Upper lobe of right lung (tissue), 1 donor: ENCODE data around the gene ATG16L2. TPM values are rescaled to one million over a fixed set of nuclear protein-coding genes. Genes with fewer than 3 reads are reported as not detected.

Experiments
- ATAC-seq: fragments of 200-7000 bp; cut with Tn5 transposase; one replicate; pipeline ENCODE4 v1.9.1; 2020; ENCODE audit warnings: mild to moderate bottlenecking, moderate library complexity
- DNase-seq: peaks from one replicate; pipeline ENCODE4 v3.0.0-alpha.2; 2020
- H3K27ac ChIP-seq: fragments of 200-600 bp; one replicate; pipeline ENCODE4 v1.8.0; 2022
- H3K27me3 ChIP-seq: fragments of 200-600 bp; one replicate; pipeline ENCODE4 v1.8.0; 2022; ENCODE audit warnings: mild to moderate bottlenecking
- H3K36me3 ChIP-seq: fragments of 200-600 bp; one replicate; pipeline ENCODE4 v1.8.0; 2022
- H3K4me1 ChIP-seq: fragments of 200-600 bp; one replicate; pipeline ENCODE4 v1.8.0; 2022
- H3K4me3 ChIP-seq: fragments of 200-600 bp; one replicate; pipeline ENCODE4 v1.8.0; 2022; ENCODE audit warnings: mild to moderate bottlenecking
- H3K9me3 ChIP-seq: fragments of 200-600 bp; one replicate; pipeline ENCODE4 v1.8.0; 2022
- intact Hi-C: fragments of 100-400 bp; cut with DNase I; formaldehyde crosslinking; loops from one replicate; pipeline ENCODE4 v1.11.0; 2022
- microRNA-seq: library from miRNA; unstranded; fragments of <30 nt; microRNA quantifications from one replicate; pipeline ENCODE4 v1.2.0, GENCODE V29; 2020; ENCODE audit warnings: borderline microRNAs expressed
- total RNA-seq: library from RNA; stranded (reverse); fragmentation: NEBNext Ultra II Directional; extraction: Animal tissue kit (Norgen Biotek cat#: 25700); gene quantifications from one replicate; pipeline ENCODE4 v1.2.1, GENCODE V29; 2021
- TF ChIP-seq, protein P1 (sequence below): fragments of 200-600 bp; IDR thresholded peaks from one replicate; pipeline ENCODE4 v1.8.0; 2022; ENCODE audit warnings: antibody characterized with exemption
- donor health status: DM: no; HTN: yes; CAD: no; lungs with severe emphysema.

The ATG16L2 gene
- total RNA-seq, 1 donor from 2014 or later = 77.5 TPM

DNA sequence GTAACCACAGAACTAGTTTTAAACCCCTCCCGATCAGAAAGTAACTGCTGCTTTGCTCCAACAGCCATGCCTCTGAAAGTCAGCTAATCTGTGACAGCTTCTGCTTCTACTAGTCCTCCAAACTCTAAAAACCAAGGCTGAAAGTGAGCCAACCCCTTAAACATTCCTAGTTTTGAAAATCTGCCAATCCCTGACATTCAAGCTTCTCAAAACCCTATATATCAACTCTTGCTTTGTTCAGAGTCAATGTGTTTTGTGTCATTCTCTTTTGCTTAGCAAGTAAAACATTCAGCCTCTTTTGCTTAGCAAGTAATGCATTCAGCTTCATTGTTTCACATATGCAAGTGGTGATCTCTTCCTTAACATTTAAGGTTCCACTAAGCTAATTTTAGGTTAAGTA lies 56.9 kb downstream of the ATG16L2 start:
- TF ChIP-seq, protein P1, sequence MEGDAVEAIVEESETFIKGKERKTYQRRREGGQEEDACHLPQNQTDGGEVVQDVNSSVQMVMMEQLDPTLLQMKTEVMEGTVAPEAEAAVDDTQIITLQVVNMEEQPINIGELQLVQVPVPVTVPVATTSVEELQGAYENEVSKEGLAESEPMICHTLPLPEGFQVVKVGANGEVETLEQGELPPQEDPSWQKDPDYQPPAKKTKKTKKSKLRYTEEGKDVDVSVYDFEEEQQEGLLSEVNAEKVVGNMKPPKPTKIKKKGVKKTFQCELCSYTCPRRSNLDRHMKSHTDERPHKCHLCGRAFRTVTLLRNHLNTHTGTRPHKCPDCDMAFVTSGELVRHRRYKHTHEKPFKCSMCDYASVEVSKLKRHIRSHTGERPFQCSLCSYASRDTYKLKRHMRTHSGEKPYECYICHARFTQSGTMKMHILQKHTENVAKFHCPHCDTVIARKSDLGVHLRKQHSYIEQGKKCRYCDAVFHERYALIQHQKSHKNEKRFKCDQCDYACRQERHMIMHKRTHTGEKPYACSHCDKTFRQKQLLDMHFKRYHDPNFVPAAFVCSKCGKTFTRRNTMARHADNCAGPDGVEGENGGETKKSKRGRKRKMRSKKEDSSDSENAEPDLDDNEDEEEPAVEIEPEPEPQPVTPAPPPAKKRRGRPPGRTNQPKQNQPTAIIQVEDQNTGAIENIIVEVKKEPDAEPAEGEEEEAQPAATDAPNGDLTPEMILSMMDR = no peak
- DNase-seq (no peak), ATAC-seq (no peak)
- Histone ChIP-seq H3K9me3 (no peaks in the 10 kb centered on the region), H3K27ac (no peak overlapping the region), H3K27me3 (no peaks in the 10 kb centered on the region), H3K4me3 (no peak overlapping the region), H3K36me3 (peaks cover 10% of the 10 kb centered on the region), H3K4me1 (no peaks in the 10 kb centered on the region)
- intact Hi-C loops = no loop called here

DNA sequence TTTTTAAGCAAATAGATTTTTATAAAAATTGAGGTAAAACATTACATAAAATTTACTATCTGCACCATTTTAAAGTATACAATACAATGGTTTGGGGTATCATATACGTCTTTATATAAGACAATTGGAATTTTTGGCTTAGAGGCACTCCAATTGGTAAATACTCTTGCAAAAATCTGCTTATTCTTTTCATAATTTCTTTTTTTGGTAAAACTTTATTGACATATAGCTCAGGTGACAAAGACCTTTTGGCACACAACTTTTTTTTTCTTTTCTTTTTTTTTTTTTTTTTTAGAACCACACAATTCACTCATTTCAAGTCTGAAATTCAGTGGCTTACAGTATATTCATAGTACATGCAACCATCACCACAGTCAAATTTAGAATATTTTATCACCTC lies 57.8 kb downstream of the ATG16L2 start:
- TF ChIP-seq, protein P1 = no peak
- intact Hi-C loops = no loop called here
- Histone ChIP-seq H3K27me3 (no peaks in the 10 kb centered on the region), H3K36me3 (peaks cover 14% of the 10 kb centered on the region), H3K9me3 (no peaks in the 10 kb centered on the region), H3K4me3 (no peak overlapping the region), H3K27ac (no peak overlapping the region), H3K4me1 (no peaks in the 10 kb centered on the region)
- DNase-seq (no peak), ATAC-seq (no peak)

DNA sequence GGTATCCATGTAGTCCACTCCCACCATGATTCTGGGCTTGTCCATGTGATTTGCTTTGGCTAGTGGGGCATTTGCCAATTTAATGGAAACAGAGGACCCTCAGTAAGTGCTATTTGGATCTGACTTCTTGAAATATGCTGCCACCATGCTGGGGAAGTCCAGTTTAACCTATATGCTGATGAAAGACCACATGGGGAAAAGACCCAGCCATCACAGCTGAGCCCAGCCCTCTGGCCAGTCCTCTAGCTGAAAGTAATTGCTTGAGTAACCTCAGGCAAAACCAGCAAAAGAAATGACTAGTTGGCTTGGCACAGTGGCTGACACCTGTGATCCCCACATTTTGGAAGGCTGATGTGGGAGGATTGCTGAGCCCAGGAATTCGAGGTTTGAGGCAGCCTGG lies 61.5 kb downstream of the ATG16L2 start:
- H3K4me1 ChIP-seq = no peaks in the 10 kb centered on the region
- H3K27ac ChIP-seq = no peak overlapping the region
- peaks cover 7% of the 10 kb centered on the region for H3K36me3 ChIP-seq
- H3K27me3 ChIP-seq = no peaks in the 10 kb centered on the region
- no peak for DNase-seq
- intact Hi-C loops = no loop called here
- no peaks in the 10 kb centered on the region for H3K9me3 ChIP-seq
- no peak for ATAC-seq
- no peak overlapping the region for H3K4me3 ChIP-seq
- TF ChIP-seq, protein P1 = no peak

DNA sequence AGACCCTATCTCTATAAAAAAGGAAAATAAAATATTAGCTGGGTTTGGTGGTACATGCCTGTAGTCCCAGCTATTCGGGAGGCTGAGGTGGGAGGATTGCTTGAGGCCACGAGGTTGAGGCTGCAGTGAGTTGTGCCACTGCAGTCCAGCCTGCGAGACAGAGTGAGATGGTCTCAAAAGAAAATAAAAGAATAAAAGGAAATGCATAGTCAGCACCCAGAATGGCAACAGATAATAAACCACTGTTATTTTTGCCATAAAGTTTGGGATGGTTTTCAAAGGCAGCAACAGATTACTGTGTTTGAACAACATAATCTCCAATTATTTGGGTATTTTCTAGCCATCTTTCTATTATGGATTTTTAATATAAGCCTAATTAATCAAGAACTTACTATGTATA lies 61.9 kb downstream of the ATG16L2 start:
- no peaks in the 10 kb centered on the region for H3K27me3 ChIP-seq
- H3K36me3 ChIP-seq = peaks cover 7% of the 10 kb centered on the region
- DNase-seq = no peak
- no peak overlapping the region for H3K4me3 ChIP-seq
- intact Hi-C loops = no loop called here
- no peak overlapping the region for H3K27ac ChIP-seq
- no peaks in the 10 kb centered on the region for H3K9me3 ChIP-seq
- H3K4me1 ChIP-seq = no peaks in the 10 kb centered on the region
- no peak for ATAC-seq
- TF ChIP-seq, protein P1 = no peak

Small RNAs within 50 kb of the gene (microRNA-seq; reads per million reads assigned to microRNA genes)
- gene MIR4692 = not detected

Other genes starting within 250 kb of the ATG16L2 start
- 27.3 TPM for gene PDE2A, start 140.0 kb upstream of the ATG16L2 start, total RNA-seq
- 226 TPM for gene ARAP1, start 62.0 kb upstream of the ATG16L2 start, total RNA-seq
- 116 TPM for gene STARD10, start 20.4 kb upstream of the ATG16L2 start, total RNA-seq